Astrocyte of the cerebellum (primary cell): ENCODE results near the gene MLX.
"Not testable (repeated sequence)": the region's sequence is repeated elsewhere in the genome, so short reads cannot be mapped to it uniquely, and the experiment has no call there.

ENCODE experiments used
- DNase-seq: peaks from one replicate; pipeline ENCODE4 v3.0.0-alpha.2; 2011; ENCODE audit warnings: low read depth
- H3K4me3 ChIP-seq: 2 replicates; pipeline ENCODE4 v1.5.1; 2011; ENCODE audit warnings: mild to moderate bottlenecking, low read depth, low read length, moderate library complexity
- CTCF ChIP-seq: IDR thresholded peaks from 2 replicates; pipeline ENCODE4 v1.5.1; 2012; ENCODE audit warnings: low read length, low read depth, moderate library complexity, mild to moderate bottlenecking; ENCODE audit errors: missing control alignments
- in situ Hi-C: cut with HindIII; loops from 2 replicates; pipeline ENCODE4 v1.10.0; 2017; ENCODE audit warnings: low sequenced_read_pairs

Gene MLX

GRCh38 chr17:42536372-42537155 lies 30.3 kb upstream of the MLX start:
- TF ChIP-seq CTCF = no peak
- H3K4me3 ChIP-seq = peak overlapping the region; percentile 56
- no peak for DNase-seq
- in situ Hi-C loops = no loop called here

GRCh38 chr17:42537156-42537805 lies 29.6 kb upstream of the MLX start:
- no peak for DNase-seq
- in situ Hi-C loops = no loop called here
- peak overlapping the region; percentile 56 for H3K4me3 ChIP-seq
- TF ChIP-seq CTCF = no peak

DNA sequence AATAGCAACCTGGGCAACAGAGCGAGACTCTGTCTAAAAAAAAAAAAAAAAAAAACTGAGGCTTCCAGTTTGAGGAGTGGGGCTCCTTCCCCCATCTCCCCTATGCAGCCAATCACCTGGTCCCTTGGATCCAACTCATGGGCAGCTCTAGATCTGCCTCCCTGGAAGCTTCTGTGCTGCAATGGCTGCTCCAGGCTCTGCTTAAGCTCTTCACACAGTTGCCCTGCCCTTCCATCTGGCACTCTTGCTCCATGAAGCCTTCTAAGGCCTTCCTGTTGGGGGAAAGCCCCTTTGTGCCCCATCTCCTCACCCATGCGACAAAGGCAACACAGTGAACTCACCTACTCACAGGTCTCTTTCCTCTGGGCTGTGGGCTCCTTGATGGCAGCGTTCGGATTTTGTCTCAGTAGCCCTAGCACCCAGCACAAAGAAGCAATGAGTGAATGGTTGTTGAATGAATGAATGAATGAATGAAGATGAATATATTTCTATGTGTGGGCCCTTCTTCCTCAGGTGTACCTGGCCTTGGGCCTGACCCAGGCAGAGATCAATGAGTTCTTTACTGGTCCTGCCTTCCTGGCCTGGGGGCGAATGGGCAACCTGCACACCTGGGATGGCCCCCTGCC lies 29.0 kb upstream of the MLX start:
- TF ChIP-seq CTCF = no peak
- in situ Hi-C loops = no loop called here
- no peak for DNase-seq
- H3K4me3 ChIP-seq = no peak overlapping the region

DNA sequence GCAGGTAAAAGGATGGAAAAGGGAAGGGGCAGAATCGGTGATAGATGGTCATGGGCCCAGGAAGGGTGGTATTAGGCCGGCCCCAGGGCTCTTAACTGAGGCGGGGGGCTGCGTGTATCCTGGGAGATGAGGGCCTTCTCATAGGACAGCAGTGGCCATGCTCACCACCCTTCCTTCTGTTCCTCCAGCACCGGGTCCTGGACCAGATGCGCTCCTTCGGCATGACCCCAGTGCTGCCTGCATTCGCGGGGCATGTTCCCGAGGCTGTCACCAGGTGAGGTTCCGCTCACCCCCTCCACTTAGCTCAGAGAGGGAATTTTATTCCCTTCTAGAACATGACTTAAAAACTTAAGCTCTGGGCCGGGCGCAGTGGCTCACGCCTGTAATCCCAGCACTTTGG lies 28.4 kb upstream of the MLX start:
- no peak for TF ChIP-seq CTCF
- DNase-seq = no peak
- H3K4me3 ChIP-seq = no peak overlapping the region
- in situ Hi-C loops = no loop called here

- in situ Hi-C loops, H3K4me3 ChIP-seq, DNase-seq: not testable (repeated sequence)
Measured at GRCh38 chr17:42540558-42540957, 26.3 kb upstream of the MLX start.

DNA sequence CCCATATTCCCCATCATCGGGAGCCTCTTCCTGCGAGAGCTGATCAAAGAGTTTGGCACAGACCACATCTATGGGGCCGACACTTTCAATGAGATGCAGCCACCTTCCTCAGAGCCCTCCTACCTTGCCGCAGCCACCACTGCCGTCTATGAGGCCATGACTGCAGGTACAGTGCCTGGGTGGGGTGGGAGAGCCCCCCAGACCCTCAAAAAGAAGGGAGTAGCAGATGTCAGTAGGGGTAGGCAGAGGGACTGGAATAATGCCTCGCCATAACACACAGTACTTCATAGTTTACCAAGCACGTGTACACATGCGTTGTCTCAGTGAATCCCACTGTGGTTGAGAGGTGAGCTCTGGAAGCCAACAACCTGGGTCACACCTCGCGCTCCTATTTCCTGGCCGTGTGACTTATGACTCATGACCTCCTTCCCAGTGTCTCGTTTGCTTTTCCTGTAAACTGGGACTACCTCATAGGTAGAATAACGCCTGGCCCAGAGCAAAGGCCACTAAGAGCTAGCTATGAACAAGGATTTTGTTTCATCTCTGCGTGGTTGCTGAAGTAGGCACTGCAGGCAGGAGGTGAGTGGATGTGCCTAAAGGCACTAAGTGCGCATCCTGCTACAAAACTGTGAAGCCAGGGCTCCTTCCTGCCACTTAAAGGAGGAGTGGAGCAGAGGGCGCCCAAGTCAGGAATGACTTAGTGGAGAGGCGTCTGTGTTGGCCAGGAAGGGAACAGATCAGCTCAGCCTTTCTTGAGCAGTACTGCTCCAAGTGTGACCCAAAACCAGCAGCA lies 25.7 kb upstream of the MLX start:
- in situ Hi-C loops = no loop called here
- no peak for TF ChIP-seq CTCF
- DNase-seq = no peak
- H3K4me3 ChIP-seq = no peak overlapping the region
